ENCODE results near the gene TMEM252.
A peak's percentile ranks its signal among the peaks of the same experiment; 100 is the strongest.

Gene TMEM252, protein sequence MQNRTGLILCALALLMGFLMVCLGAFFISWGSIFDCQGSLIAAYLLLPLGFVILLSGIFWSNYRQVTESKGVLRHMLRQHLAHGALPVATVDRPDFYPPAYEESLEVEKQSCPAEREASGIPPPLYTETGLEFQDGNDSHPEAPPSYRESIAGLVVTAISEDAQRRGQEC

DNA sequence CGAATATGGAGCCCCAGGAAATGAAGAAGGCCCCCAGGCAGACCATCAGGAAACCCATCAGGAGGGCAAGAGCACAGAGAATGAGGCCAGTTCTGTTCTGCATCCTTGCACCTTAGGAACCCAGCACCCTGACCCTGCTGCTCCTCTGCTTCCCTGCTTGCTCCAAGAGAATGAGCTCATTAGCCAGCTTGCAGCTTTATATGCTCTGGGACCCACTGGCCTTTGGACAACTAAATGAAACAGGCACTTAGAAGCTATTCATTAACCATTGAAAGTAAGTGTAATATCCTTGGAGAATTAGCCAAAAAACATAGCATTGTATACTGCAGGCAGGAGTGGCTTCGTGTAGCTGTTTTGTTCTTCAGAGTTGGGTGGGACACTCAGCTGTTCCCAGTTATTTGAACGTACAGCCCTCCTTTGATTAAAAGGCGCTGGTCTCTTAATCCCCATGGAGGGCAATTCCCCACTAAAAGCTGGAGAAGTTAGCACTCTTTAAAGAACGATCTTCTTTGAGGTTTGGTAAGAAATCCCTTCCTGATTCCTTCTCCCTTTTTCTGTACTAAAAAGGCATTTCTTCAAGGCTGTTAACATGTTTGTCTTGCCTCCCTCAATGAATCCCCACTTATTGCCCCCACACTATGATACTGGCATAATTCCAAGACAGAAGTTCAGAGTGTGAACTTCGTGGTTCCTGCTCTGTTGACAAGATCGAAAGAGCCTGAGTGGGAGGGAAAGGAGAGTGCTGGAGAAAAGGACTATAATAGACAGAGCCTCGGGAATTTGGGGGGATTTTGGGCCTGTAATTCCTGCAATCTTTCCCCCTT lies at the start of gene TMEM252:
Gene TMEM252, minus strand, starts transcription at position 172 of the 824 bp plus-strand sequence. Its CDS starts 69 bp downstream, at position 103.
- in situ Hi-C loops (cut with HindIII; ENCODE audit: low pct_ligation_motif_present, low pct_unique_long_range_greater_than_20kb, low sequenced_read_pairs) = no loop called here
- DNase-seq = peak; percentile 20

DNA sequence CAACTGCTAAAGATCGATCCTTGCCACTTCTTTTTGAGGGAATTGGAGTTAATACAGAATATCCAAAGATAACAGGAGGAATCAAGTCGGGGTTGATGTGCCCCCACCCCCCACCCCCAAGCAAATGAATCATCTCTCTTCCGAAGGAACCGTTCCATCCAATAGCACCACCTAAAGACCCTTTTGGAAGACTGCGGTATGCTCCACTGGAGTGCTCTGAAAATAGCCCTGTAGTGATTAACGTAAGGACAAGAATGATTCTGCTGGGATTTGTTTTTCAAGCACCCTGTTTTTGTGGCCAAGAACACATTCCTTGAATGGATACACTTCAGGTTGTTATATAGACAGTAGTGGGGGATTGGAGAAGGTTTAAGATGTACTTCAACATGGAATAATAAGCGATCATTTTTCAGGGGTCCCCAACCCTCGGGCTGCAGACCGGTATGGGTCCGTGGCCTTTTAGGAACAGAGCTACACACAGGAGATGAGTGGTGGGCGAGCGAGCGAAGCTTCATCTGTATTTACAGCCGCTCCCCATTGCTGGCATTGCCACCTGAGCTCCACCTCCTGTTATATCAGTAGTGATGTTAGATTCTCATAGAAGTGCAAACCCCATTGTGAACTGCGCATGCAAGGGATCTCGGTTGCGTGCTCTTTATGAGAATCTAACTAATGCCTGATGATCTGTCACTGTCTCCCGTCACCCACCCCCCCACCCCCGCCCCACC lies 44.5 kb upstream of the TMEM252 start:
- DNase-seq = no peak
- in situ Hi-C loops (cut with HindIII; ENCODE audit: low pct_ligation_motif_present, low pct_unique_long_range_greater_than_20kb, low sequenced_read_pairs) = no loop called here

DNA sequence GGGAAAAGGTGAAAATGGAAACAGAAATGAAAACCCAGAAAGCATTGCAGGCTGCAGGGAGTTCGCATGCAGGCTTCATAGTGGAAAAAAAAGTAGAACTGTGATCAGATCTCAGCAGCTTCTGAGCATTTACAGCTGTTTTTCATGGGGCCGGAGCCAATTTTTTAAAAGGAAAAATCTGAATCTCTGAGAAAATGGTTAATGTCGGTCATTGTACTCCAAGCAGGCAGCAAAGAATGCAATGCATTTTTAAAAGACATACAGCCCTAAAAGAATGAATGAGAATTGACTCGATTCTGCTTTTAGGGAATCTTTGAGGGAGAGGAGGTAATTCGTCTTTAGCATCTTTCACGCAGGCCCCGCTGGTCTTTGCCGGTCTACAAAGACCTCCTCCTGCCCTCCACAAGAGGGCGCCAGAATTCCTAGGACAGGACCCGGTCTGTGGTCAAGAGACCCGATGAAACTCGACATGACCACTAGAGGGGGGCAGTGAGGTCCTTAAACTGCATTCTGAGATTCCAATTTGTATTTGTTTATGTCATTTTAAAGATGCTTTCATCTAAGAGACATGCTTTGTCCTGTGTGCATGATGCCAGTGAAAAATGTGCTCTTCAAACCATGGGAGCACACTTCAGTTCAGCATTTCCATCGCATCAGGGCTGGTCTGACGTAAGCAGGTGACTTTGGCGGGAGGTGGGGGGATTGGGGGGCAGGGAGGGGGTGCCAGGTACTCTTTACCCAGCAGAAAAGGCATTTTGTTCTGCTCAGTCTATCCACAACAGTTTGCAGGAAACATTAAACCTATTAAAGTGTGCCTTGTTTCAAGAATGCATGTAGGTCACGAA lies 43.7 kb upstream of the TMEM252 start:
- in situ Hi-C loops (cut with HindIII; ENCODE audit: low pct_ligation_motif_present, low pct_unique_long_range_greater_than_20kb, low sequenced_read_pairs) = no loop called here
- DNase-seq = peak; percentile 82

DNA sequence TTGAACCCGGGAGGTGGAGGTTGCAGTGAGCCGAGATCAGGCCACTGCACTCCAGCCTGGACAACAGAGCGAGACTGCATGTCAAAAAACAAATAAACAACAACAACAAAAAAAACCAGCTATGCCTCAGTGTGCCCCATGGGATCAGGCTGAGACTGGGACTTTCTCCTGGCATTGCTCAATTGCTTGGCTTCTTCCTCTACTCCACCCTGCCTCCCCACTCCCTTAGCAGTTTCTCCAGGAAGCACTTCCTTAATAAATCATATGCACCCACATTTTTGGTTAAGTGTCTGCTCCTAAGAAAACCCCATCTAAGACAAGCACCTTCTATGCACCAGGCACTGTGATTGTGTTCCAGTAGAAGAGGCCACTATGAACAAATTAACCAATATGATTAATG lies 41.0 kb upstream of the TMEM252 start:
- DNase-seq = no peak
- in situ Hi-C loops (cut with HindIII; ENCODE audit: low pct_ligation_motif_present, low pct_unique_long_range_greater_than_20kb, low sequenced_read_pairs) = no loop called here

DNA sequence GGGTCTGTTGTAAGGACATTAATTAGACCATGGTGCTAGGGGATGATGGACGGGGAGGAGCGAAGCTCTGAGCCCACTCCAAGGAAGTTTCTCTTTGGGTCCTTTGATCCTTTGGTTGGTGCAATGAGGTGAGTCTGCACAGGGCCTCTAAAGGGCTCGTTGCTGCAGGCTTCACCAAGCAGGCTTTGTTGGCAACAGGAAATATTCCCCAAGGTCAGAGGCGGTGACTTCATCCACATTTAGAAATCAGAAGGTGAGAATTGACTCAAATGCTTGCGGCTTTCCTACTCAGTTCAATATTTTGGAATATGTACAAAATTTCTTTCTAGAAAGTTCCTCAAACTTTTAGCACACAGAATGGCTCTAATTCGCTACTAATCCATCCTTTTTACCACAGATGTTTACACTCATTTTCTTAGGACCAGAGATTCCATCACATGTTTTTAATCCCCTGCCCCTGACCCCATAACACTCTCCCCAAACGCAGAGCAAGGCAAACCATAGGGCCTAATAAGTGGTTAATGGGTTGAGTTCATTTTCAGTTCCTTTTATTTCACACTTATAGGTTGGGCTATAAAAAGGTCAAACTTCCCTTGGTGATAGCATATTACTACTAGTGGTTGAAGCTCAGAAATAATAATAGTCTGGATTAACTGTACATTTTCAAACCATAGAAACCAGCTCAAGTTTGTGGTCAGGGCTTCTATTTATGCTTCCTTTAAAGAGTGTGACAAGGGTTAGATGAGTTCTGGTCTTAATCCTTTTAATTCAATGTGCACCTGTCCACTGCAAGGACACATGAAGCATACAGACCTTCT lies 37.3 kb upstream of the TMEM252 start:
- no peak for DNase-seq
- in situ Hi-C loops (cut with HindIII; ENCODE audit: low pct_ligation_motif_present, low pct_unique_long_range_greater_than_20kb, low sequenced_read_pairs) = no loop called here

DNA sequence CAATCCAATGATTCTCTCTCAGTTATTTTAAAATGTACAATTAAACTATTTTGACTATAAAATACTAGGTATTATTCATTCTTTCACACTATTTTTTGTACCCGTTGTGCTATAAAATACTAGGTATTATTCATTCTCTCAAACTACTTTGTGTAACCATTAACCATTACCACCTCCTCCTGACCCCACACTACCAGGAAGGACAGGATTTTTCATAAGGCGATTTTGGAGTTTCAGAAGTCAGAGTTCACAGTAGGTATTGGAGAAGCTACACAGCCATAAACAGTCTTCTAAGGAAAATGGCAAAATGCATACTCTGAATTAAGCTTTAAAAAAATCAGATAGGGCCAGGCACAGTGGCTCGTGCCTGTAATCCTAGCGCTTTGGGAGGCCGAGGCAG lies 35.1 kb upstream of the TMEM252 start:
- no peak for DNase-seq
- in situ Hi-C loops (cut with HindIII; ENCODE audit: low pct_ligation_motif_present, low pct_unique_long_range_greater_than_20kb, low sequenced_read_pairs) = no loop called here

DNA sequence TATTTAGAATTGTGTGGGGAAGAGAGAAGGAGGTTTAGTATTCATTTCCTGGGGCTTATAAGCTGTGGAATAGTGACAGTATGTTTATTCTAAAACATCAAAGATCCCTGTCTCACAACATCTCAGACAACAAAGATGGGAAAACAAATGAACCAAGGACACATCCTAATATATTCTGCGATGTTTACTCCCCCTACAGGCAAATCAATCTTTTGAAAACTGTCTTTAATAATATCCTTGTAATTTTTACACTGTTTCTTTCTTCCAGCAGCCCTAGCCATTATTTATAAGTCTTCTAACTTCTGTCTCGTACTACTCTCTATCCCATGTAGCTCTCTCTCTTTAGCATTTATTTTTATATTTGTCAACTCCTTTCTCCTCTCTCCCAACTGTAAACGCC lies 33.5 kb upstream of the TMEM252 start:
- no peak for DNase-seq
- in situ Hi-C loops (cut with HindIII; ENCODE audit: low pct_ligation_motif_present, low pct_unique_long_range_greater_than_20kb, low sequenced_read_pairs) = no loop called here

DNA sequence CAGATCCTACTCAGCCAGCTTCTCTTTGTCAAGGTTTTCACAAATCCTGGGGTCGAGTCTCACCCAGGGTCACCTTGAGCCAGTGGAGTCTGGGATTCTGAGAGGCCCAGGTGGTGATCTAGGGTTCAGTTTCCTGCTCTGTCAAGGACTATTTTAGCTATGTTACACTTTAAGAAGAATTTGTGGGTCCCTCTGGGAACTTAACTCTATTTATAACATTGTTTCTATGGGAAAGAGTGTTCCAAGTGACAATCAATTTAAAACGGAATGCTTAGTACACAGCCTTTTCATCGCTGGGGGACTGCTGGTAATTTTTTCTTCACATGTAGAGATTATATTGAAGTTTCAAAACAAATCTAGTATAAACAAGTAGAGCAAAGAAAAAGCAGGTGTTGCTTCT lies 26.9 kb upstream of the TMEM252 start:
- in situ Hi-C loops (cut with HindIII; ENCODE audit: low pct_ligation_motif_present, low pct_unique_long_range_greater_than_20kb, low sequenced_read_pairs) = no loop called here
- no peak for DNase-seq

DNA sequence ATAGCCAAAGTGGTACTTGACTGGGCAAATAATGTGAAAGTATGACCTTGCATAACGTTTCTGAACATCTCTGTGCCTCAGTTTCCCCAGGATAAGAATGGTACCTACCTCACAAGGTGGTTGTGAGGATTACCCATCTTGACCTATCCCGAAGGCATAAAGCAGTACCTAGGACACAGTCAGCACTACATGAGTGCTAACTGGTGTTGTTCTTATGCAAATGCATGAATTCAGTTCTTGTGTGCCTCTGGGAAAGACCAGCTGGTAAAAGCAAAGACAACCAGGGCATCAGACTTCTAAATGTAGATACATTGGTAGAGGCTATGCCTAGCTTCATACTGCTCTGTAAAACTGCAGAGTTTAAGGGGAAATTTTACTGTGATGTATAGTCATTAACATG lies 21.8 kb upstream of the TMEM252 start:
- in situ Hi-C loops (cut with HindIII; ENCODE audit: low pct_ligation_motif_present, low pct_unique_long_range_greater_than_20kb, low sequenced_read_pairs) = no loop called here
- DNase-seq = no peak

DNA sequence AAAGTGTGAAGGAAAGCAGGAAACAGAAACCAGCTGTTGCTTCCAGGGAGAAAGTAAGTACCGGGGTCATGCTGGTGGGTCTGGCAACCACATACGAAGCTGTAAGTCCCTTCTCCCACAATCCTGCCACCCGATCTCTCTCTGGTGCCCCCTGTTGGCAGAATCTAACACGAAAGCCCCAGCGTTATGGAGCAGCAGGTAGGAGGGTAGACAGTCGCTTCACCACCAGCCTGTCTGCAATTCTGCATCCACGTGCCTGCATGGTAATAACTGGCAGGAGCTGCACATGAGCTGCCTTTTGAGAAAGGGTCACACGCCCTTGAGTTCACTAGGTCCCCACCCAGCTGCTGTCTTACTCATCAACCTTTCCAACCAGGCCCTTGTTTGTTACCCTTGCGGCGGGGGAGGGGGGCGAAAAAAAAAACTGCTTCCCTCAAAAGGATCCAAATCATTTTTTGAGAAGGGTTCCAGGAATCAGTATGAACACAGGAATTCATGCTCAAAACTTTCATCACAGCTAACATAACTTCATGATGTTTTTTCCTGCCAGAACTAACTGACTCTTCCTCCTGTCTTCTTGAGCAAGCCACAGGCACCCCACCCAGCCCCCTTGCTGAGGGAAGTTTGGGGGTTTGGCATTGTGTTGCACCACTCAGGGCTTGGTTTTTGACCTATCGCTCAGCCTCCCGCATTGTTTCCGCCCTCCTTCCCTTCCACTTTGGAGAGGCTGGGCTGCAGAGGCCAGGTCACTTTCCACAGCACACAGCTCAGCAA lies 19.6 kb upstream of the TMEM252 start:
- DNase-seq = peak; percentile 38

DNA sequence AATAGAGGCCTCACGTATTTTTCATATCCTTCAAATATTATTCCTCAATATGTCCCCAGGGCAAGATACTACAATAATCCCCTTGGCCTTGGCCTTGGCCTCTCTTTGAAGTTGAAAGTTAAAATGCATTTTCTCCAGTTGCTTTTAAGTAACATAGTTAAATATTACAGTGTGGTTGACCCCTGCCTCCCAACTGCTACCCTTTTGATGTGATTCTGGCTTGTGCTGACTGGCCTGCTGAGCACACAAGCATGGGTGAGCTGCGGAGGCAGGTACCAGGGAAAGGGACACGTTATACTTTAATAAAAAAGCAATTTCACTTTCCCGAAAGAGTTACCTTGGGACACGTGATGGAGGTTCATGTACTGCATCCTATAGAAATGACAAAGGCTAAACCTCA lies 17.9 kb upstream of the TMEM252 start:
- in situ Hi-C loops (cut with HindIII; ENCODE audit: low pct_ligation_motif_present, low pct_unique_long_range_greater_than_20kb, low sequenced_read_pairs) = no loop called here
- no peak for DNase-seq

More for the DNA sequence above, 19.6 kb upstream of the TMEM252 start:
- in situ Hi-C loops (cut with HindIII; ENCODE audit: low pct_ligation_motif_present, low pct_unique_long_range_greater_than_20kb, low sequenced_read_pairs) = no loop called here

DNA sequence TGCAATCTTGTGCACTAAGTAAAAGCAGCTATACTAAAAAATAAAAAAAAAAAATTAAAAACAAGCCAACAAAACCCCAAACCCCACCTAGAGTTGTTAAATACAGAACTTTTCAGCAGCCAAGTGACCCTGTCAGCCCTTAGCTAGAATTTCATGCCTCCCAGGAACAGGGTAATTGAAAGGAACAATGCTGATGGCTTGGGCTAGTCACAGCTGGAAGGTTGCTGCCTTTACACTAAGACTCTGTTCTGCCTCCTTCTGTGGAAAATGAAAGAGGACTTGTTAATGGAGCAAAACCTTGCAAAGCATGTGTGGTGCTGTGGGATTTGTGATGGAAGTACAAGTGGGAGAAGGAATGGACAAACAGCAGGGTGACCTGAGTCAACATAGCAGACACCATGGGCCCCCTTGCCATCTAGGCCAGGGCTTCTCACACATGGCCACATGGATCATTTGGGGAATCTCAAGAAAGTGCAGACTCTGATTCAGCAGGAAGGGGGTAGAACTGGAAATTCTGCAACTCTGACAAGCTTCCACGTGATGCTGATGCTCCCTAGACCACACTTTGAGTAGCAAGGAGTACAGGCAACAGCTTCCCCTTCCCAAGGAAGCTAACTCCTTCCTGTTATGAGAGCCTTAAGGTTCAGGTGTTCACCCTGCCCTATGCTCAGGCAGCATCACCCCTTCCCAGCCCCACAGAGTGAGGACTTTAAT lies 14.9 kb upstream of the TMEM252 start:
- in situ Hi-C loops (cut with HindIII; ENCODE audit: low pct_ligation_motif_present, low pct_unique_long_range_greater_than_20kb, low sequenced_read_pairs) = no loop called here
- no peak for DNase-seq

DNA sequence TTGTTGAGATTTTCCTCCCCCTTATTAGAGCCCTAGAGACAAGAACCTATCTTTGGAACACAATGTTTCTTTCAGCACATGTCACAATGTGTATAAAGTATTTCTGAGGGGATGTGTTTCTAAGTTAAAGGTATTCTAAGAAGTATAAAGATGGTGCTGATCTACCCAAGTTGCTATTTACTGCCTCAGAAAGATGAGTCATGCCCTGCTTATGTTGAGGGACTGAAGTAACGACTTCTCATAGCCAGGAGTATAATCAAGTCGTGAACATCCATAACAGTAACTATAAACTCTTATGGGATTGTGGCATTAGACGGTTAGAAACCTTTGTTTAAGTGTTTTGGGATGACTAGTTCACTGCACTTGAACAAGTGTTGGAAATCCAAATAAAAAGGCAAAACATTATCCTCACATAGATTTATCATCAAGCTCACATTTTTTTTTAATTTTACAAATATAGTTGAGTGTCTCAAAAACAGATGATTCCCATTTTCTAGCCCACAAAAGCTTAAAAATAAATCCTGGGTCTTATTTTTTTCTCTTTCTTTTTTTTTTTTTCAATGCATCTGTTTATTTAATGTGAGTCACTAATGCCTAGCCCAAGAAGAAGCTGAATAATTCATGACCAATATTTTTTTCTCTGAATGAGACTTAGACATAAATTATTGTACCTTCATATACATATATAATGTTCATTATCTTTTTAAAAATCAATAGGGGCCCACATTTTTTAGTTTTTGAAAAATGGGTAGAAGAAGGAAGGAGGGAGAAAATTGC lies 12.2 kb upstream of the TMEM252 start:
- in situ Hi-C loops (cut with HindIII; ENCODE audit: low pct_ligation_motif_present, low pct_unique_long_range_greater_than_20kb, low sequenced_read_pairs) = no loop called here
- DNase-seq = no peak

DNA sequence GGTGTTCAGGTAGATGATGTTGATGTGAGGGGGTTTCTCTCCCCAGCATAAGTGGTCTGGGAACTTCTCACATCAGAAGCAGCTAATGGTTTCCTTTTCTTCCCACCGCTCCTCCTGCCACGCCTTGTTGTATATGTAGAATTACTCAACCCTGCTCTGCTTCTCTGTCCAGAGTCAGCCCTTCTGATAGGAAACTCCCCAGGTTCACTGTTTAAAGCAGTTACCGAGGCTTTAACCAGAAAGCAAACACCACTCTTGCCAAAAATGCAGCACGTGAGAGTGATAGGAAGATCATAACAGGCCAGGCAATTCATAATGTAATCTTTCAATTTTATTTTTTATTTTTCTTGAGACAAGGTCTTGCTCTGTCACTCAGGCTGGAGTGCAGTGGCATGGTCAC lies 10.5 kb upstream of the TMEM252 start:
- in situ Hi-C loops (cut with HindIII; ENCODE audit: low pct_ligation_motif_present, low pct_unique_long_range_greater_than_20kb, low sequenced_read_pairs) = no loop called here
- no peak for DNase-seq

DNA sequence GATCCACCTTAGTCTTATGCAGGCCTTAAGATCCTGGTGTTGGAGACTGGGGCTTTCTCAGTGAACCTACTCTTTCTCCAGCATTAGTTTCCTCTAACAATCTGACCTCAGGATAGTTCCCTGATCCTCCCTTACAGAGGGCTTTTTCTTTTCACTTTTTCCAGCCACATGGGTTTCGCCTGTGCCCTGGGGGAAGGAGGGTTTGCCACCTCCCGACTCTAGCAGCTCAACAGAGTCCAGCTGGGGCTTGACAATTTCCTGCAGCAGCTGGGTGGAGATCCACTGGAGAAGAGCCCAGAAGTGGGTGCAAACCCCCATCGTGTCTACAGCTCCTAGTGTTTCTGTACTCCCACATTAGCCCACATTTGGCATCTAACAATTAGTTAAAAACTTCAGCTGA lies 7.6 kb upstream of the TMEM252 start:
- in situ Hi-C loops (cut with HindIII; ENCODE audit: low pct_ligation_motif_present, low pct_unique_long_range_greater_than_20kb, low sequenced_read_pairs) = no loop called here

DNA sequence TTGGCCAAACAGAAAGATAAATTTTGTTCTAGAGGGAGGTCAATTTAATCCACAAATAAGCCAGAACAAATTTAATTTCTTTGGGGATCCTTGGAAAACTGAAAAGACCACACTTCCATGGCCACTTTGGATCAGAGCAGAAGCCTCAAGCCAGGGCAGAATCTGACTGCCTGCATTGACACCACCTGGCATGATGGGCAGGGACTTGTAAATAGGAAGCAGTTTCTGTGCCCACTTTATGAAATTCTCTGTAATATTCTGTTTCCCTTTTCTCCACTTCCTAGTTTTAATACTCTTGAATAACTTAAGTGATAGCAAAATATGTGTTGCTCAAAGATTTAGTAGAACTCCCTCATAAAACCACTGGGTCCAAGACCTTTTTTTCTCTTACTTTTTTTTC lies 6.7 kb upstream of the TMEM252 start:
- in situ Hi-C loops (cut with HindIII; ENCODE audit: low pct_ligation_motif_present, low pct_unique_long_range_greater_than_20kb, low sequenced_read_pairs) = no loop called here
- no peak for DNase-seq

More for the DNA sequence above, 7.6 kb upstream of the TMEM252 start:
- no peak for DNase-seq
